Activated CD8-positive, alpha-beta memory T cell treated with anti-CD3 and anti-CD28 coated beads, Interleukin-2, amount 50 U/mL, for 48 hours (primary cell): ENCODE data around the gene COX15.
A peak's percentile ranks its signal among the peaks of the same experiment; 100 is the strongest.
"Not testable (repeated sequence)": the region's sequence is repeated elsewhere in the genome, so short reads cannot be mapped to it uniquely, and the experiment has no call there.

Experiments
- DNase-seq: peaks from one replicate; pipeline ENCODE4 v3.0.0-alpha.2; 2020

The COX15 gene

GRCh38 chr10:99740260-99740659, 8.3 kb upstream of the COX15 start:
- no peak for DNase-seq

- not testable (repeated sequence) for DNase-seq
Measured at GRCh38 chr10:99734111-99734510, 2.2 kb upstream of the COX15 start.

- DNase-seq, result no peak
Measured at GRCh38 chr10:99733366-99733765, 1.4 kb upstream of the COX15 start.

- no peak for DNase-seq
Measured at GRCh38 chr10:99731306-99732032, 458 bp downstream of the COX15 start.

- no peak for DNase-seq
Measured at GRCh38 chr10:99730026-99730425, 1.9 kb downstream of the COX15 start.

DNA sequence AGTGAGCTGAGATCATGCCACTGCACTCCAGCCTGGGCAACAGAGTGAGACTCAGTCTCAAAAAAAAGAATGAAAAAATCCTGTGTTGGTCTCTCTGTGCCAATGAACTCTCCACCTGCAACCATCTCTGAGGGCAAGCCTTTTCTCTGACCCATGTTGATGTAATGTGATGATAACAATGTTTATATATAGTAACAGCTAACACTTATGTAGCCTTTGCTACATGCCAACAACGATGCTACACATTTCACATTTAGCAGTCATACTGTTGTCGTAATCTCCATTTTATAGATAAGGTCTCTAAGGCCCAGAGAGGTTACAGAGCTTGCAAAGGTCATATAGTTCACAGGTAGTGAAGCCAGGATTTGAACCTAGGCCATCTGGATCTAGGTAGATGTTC, 11.5 kb downstream of the COX15 start:
- DNase-seq, result no peak

DNA sequence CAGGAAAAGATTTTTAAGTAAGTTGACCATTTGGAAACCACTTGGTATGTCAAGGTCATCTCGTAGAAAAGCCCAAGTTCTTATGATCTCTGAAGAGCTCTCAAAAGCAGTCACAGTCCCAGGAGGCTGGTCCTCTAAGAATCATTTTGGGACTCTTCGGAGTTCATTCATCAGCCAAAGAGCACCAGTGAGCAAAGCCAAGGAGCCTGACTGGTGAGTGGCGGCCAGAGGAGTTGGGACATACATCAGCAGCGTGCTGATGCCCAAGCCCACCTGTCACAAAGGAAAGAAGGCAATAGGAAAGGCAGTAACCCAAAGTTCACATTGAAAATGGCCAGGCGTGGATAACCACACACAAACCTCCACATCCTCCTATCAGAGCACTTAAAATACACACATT, 17.5 kb downstream of the COX15 start:
- DNase-seq, result no peak

GRCh38 chr10:99711129-99711719, 20.7 kb downstream of the COX15 start:
- DNase-seq, result no peak

DNA sequence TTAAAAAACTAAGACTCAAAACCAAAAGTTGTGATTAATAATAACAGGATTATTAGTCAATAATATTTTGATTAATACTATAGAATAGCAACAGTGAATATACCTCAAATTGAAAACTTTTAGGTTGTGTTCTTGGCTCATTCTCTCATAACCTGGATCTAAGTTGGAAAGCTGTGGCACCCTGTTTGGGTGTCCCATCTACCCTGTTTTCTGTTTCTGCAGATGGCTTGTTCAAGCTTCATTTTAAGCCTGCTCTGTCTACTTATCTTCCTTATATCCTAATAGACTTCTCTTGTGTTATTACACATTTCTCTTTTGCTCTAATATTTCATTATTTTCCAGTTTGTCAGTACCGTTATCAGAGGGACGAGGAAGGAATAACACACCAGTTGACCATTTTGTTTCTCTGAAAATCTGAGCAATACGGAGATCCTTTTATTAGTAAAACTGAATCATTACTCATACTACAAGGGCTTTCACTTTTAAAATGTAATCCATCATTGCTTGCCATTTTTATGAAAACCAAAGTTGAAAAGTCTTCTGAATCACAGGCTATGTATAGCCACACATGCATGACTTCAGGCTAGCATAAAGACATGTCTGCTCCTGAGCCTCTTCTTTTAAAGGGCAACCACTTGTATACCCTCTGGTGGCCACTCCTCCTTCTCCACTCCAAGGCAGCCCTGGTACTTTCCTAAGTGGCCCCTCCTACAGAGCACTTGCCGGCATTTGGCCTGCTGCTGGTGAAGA, 22.3 kb downstream of the COX15 start:
- peak; percentile 55 for DNase-seq

- no peak for DNase-seq
Measured at GRCh38 chr10:99708428-99709012, 23.4 kb downstream of the COX15 start.

DNA sequence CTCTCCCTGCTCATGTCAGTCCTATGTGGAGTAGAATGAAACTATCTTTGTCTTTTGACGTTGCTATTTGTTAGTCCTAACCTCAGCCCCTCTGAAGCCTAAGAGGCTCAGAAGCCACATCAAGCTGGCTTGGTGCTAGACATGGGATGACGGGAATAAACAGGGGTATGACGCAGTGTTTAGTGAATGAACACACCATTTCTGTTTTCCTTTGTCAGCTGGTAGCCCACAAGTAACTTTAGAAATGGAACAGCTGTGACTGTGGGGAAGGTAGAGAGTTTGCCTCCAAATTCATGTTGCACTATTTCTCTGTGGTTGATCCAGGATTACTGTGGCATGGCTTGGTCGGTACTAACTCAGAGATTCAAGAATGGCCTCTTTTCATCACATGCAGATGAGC, 31.3 kb downstream of the COX15 start:
- DNase-seq, result no peak

DNA sequence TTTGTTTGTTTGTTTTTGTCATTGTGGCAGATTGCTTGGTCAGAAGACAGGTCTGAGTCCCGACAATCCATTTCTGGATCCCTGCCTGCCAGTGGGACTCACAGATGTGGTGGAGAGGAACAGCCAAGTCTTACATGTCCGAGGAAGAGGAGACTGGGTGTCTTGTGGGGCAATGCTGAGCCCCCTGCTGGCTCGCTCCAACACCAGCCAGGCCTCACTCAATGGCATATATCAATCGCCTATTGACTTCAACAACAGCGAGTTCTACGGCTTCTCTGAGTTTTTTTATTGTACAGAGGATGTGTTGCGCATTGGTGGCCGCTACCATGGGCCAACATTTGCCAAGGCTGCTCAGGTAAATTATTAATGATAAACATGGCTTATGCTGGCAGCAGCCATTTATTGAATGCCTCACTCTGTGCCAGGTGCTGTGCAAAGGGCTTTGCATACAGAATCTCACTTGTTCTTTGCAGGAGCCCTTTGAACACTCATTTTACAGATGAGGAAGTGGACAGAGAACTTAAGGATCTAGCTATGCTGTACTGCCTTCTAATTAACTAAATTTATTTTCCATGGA, 33.3 kb downstream of the COX15 start:
- DNase-seq, result no peak

GRCh38 chr10:99695761-99696160, 36.2 kb downstream of the COX15 start:
- no peak for DNase-seq

DNA sequence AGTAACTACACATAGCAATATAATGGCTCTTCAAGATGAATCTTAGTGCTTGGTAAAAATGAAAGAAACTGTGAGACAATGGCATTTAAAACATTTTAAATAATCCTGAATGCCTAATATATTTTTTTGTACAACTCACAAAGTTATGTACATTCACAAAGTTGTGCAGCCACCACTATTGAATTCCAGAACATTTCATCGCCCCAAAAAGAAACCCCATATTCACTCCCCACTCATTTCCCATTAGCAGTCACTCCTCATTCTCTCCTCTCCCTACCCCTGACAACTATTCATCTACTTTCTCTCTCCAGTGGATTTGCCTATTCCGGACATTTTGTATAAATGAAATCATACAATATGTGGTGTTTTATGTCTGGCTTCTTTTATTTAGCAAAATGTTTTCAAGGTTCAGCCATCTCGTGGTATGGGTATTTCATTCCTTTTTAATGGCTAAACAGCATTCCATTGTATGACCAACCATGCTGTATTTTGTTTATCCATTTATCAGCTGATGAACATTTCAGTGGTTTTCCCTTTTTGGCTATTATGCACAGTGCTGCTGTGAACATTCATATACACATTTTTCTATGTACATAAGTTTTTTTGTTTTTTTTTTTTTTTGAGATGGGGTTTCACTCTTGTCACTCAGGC, 37.9 kb downstream of the COX15 start:
- no peak for DNase-seq

- DNase-seq, result no peak
Measured at GRCh38 chr10:99689461-99689860, 42.5 kb downstream of the COX15 start.

DNA sequence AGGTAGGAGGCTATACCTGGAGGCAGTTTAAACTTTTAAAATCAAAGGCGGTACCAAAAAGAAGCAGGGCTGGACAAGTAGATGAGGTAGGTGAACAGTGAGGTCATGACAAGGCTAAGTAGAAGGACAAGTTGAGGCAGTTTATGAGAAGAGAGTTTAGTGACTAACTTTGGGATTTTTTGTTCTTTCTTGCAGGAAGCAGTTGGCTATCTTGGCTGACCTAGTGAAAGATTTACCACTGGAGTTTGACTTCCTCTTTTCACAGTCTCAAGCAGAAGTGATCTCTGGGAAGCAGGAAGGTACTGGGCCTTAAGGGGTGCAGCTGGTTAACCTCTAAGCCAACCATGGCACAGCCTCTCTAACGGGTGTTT, 46.3 kb downstream of the COX15 start:
- no peak for DNase-seq

DNA sequence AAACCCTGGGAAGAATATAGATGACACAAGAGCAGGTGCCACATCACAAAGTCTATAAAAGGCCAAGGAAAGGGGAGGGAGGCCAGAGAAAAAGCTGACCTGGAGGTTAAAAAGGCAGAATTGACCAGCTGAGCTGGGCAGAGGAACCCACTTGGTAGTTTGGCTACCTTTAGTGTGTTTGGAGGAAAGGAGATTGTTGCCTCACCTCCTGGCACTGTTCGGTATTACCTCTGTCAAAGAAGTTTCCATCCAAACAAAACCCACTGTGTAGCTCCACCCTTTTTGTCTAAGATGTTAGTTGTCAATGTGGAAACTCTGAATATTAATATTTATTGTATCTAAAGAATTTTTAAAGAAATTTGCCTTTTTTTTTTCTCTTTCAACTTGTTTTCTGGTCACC, 49.2 kb downstream of the COX15 start:
- DNase-seq, result no peak
